ENCODE results near the gene DISC1.

DISC1 gene

DNA sequence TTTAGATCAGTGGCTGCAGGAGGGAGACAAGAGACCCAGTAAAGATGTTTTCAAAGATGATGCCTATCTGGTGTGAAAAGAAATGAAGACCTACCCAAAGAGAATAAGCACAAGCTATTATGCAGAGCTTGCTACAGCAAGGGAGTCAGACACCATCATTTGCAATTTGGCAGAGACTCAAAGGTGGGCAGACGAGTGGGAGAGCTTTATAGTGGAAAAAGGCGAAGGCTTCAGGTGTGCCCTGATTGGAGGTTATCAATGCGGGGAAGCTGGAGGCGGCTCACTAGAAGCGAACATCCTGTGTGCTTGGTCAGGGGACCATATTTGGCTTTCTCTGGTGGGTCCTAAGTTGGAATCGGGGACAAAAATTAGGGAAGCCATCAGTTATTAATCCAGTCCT, 183.8 kb downstream of the DISC1 start:
- DNase-seq (ENCODE audit: low read depth in 2 of 2) = no peak

DNA sequence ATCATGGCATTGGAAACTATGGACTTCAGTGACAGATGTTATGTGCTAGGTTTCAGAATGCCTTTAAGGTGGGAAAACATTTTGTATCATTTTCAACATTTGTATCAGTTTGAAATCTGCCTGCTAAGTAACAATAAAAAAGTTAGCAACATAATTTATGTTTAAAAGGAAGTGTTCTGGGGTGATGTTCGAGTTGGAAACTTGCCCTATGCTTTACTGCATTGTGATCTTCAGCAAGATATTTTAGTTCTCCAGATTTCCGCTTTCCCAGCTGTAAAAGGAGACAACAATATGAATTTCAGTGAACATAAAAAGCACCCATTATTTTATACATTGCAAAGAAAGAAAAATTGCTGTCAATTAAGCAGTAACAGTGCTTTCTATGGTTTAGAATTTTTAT, 187.4 kb downstream of the DISC1 start:
- peak; percentile 13 to 23 for DNase-seq (ENCODE audit: low read depth in 2 of 2)

- no peak for DNase-seq (ENCODE audit: low read depth in 2 of 2)
Measured at GRCh38 chr1:231814521-231814920, 187.9 kb downstream of the DISC1 start.

DNA sequence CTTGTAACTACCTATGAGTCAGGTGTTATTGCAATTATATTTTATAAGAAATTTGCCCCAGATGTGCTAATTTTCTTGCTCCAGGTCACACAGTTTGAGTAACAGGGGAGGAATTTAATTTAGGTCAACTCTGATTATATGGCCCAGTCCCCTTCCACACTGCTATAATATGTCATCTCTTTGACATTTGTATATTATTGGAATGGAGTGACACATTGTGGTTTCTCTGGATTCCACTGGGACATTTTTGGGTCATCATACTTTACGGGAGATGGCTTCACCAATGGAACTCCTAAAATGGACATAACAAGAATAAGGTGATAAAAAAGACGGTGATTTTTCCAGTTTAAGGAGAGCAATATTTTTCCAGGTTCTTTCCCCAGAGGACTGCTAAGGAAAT, 191.2 kb downstream of the DISC1 start:
- DNase-seq (ENCODE audit: low read depth in 2 of 2) = no peak

GRCh38 chr1:231818337-231818736, 191.7 kb downstream of the DISC1 start:
- peak in 1 of 2 experiments; percentile 14 for DNase-seq (ENCODE audit: low read depth in 2 of 2)

DNA sequence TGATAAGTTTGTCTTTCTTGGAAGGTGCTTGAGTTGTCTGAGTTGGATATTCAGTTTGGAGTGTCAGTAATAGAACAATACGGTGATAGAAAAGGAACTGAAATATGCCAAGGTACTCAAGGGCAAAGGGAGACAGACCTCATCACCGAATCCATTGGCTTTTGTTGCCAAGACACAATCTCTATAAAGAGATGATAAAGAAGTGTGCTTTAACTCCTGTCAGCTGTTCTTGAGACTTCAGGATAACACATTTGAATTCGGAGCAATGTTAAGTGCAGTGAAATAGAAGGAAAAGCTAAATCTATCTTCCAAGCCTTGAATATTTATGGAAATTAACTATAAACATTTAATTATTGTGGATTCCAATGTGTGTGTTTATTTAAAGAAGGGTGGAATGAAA, 194.7 kb downstream of the DISC1 start:
- no peak for DNase-seq (ENCODE audit: low read depth in 2 of 2)

GRCh38 chr1:231822041-231822440, 195.5 kb downstream of the DISC1 start:
- DNase-seq (ENCODE audit: low read depth in 2 of 2) = no peak

DNA sequence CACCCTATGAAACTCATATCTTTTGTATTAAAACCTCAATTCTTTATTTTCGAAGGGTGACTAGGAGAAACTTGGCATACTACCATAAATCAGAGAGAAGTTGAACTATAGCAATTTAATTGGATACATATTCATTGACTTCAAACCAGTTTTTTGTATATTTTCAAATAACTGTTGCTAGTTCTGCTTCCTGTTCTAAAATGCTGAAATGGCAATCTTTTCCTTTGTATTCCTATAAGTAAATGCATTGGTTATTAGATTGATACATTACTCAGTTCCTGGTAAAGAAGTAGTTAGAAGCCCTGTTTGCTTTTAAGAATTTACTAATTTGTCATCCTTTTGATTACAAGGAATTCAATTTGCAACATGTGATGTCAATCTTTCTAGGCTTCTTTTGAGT, 200.0 kb downstream of the DISC1 start:
- DNase-seq (ENCODE audit: low read depth in 2 of 2) = no peak

DNA sequence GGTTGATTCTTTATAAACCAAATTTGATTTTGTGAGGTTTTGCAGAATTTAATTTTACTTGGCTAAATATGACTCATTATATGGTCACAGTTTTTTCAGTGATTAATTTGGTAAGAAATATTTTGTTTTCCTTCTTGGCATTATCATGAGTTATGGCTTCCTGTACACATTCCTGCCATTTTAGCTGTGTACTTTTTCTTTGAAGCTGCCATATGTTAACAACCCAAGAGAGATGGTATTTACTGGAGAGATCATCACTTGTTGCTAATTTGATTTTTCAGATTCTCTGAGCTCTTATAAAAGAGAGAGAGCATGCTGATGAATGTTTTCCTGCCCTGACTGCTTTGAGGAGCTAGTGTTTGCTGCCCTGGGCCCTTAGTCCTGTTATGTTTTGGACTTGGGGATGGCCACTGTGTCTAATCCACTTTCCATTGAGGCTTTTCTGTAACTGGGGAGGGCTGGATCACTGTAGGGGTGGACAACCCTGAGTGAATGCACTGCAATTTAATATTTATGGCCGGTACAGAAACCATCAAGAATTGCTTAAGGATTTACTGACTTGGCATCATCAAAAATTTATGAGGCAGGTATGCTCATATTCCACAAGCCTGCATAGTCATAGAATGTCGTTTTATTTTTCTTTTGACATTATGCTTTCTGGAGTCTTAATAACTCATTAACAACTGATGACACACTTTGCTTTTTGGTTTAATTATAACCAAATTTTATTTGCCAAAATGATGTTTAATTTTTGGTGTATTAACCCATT, 200.9 kb downstream of the DISC1 start:
- peak; percentile 87 to 88 for DNase-seq (ENCODE audit: low read depth in 2 of 2)

- peak; percentile 84 to 86 for DNase-seq (ENCODE audit: low read depth in 2 of 2)
Measured at GRCh38 chr1:231828182-231828920, 201.8 kb downstream of the DISC1 start.

GRCh38 chr1:231829332-231829731, 202.7 kb downstream of the DISC1 start:
- DNase-seq (ENCODE audit: low read depth in 2 of 2) = no peak

- DNase-seq (ENCODE audit: low read depth in 2 of 2) = no peak
Measured at GRCh38 chr1:231836227-231836893, 209.8 kb downstream of the DISC1 start.

DNA sequence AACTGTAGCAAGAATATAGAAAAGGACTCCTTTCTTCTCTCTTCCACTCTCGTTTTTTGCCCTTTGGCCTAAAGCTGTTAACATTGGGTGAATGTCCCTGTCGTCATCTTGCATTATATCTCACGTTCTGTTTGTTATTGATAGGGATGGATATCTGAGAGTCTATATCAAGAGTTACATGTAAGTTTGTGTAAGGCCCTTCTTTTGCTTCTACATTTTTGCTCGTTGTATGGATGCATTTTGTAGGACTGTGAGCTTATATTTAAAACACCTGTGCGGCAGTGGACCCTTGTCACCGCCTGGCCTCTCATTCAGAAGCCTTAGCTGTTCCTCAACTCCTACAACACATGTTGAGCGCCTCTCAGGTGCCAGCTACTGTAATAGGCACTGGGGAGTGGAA, 211.9 kb downstream of the DISC1 start:
- no peak for DNase-seq (ENCODE audit: low read depth in 2 of 2)

- DNase-seq (ENCODE audit: low read depth in 2 of 2) = no peak
Measured at GRCh38 chr1:231839999-231840398, 213.4 kb downstream of the DISC1 start.

GRCh38 chr1:231841616-231842344, 215.2 kb downstream of the DISC1 start:
- no peak for DNase-seq (ENCODE audit: low read depth in 2 of 2)

GRCh38 chr1:231842441-231842840, 215.9 kb downstream of the DISC1 start:
- DNase-seq (ENCODE audit: low read depth in 2 of 2) = no peak

GRCh38 chr1:231844986-231845502, 218.5 kb downstream of the DISC1 start:
- no peak for DNase-seq (ENCODE audit: low read depth in 2 of 2)

- no peak for DNase-seq (ENCODE audit: low read depth in 2 of 2)
Measured at GRCh38 chr1:231847612-231848397, 221.2 kb downstream of the DISC1 start.

- no peak for DNase-seq (ENCODE audit: low read depth in 2 of 2)
Measured at GRCh38 chr1:231849981-231850380, 223.4 kb downstream of the DISC1 start.

GRCh38 chr1:231850786-231851185, 224.2 kb downstream of the DISC1 start:
- no peak for DNase-seq (ENCODE audit: low read depth in 2 of 2)
